ENCODE data around the gene CTNNA3. TPM values are rescaled to one million over a fixed set of nuclear protein-coding genes. Genes with fewer than 3 reads are reported as not detected.

Gene CTNNA3
- total RNA-seq, 1 experiment from 2014 or later: 0.32 TPM

DNA sequence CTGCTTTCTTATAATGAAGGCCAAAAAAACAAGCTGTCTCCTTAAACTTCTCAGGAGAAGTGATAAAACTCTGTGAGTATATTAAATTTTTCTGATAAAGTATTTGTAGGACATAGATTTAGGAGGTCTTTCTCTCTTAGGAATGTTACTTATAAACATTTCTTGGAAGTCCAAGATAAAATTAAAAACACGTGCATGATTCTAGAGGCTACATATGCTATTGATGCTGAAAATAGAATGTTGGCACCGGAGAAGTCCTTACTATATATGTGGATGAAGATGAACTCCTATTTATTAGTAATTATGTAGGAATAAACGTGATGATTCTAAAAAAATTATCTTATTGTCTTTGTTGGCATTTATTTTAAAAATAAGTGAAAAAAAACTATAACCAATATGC, 1011.4 kb downstream of the CTNNA3 start:
- Histone ChIP-seq H3K9me2 (ENCODE audit: insufficient read depth) (no peaks in the 10 kb centered on the region), H3K4me2 (ENCODE audit: low read length) (no peak overlapping the region), H3K27ac (ENCODE audit: low read depth, low read length) (no peak overlapping the region), H3K9me3 (ENCODE audit: control insufficient read depth in 1 of 2, insufficient read depth in 1 of 2, low read depth in 1 of 2, low read length in 2 of 2) (no peaks in the 10 kb centered on the region), H3K36me3 (ENCODE audit: control insufficient read depth in 1 of 2, insufficient read depth in 2 of 2, low read length in 2 of 2) (no peaks in the 10 kb centered on the region), H4K20me1 (ENCODE audit: insufficient read depth) (no peaks in the 10 kb centered on the region), H3K27me3 (ENCODE audit: insufficient read depth, low read length) (no peaks in the 10 kb centered on the region), H2AFZ (ENCODE audit: low read depth, low read length, poor library complexity, severe bottlenecking) (no peak overlapping the region), H3K9ac (ENCODE audit: low read length) (no peak overlapping the region), H3K4me3 (replicated peaks in 1 of 2; ENCODE audit: low read depth in 1 of 2, low read length in 2 of 2) (no peak overlapping the region), H3K4me1 (ENCODE audit: control insufficient read depth in 1 of 2, insufficient read depth in 2 of 2, low read length in 2 of 2) (no peaks in the 10 kb centered on the region), H3K79me2 (ENCODE audit: insufficient read depth, low read length) (no peaks in the 10 kb centered on the region)
- TF ChIP-seq POLR2A (IDR thresholded peaks at IDR 0.05; ENCODE audit: borderline replicate concordance, extremely low read depth, insufficient read depth, insufficient read length) (no peak), FOSL1 (IDR thresholded peaks at IDR 0.05; ENCODE audit: low read depth) (no peak), EGR1 (IDR thresholded peaks at IDR 0.05; ENCODE audit: low read depth) (no peak), SRF (IDR thresholded peaks at IDR 0.05; ENCODE audit: low read depth) (no peak), EZH2 (IDR thresholded peaks at IDR 0.05) (no peak), EZH2phosphoT487 (IDR thresholded peaks at IDR 0.05; ENCODE audit: borderline replicate concordance) (no peak), TCF7L2 (IDR thresholded peaks at IDR 0.05; ENCODE audit: borderline replicate concordance, extremely low read depth, insufficient read depth, insufficient read length) (no peak), ELF1 (IDR thresholded peaks at IDR 0.05; ENCODE audit: borderline replicate concordance, low read depth) (no peak), SIN3A (IDR thresholded peaks at IDR 0.05; ENCODE audit: low read depth) (no peak), SP1 (IDR thresholded peaks at IDR 0.05; ENCODE audit: low read depth) (no peak), CBX3 (IDR thresholded peaks at IDR 0.05; ENCODE audit: low read depth) (no peak), CEBPB (IDR thresholded peaks at IDR 0.05; ENCODE audit: low read depth) (no peak), JUND (IDR thresholded peaks at IDR 0.05) (no peak)
- TF ChIP-seq, protein P1, sequence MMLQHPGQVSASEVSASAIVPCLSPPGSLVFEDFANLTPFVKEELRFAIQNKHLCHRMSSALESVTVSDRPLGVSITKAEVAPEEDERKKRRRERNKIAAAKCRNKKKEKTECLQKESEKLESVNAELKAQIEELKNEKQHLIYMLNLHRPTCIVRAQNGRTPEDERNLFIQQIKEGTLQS (IDR thresholded peaks at IDR 0.05): no peak
- TF ChIP-seq, protein P2, sequence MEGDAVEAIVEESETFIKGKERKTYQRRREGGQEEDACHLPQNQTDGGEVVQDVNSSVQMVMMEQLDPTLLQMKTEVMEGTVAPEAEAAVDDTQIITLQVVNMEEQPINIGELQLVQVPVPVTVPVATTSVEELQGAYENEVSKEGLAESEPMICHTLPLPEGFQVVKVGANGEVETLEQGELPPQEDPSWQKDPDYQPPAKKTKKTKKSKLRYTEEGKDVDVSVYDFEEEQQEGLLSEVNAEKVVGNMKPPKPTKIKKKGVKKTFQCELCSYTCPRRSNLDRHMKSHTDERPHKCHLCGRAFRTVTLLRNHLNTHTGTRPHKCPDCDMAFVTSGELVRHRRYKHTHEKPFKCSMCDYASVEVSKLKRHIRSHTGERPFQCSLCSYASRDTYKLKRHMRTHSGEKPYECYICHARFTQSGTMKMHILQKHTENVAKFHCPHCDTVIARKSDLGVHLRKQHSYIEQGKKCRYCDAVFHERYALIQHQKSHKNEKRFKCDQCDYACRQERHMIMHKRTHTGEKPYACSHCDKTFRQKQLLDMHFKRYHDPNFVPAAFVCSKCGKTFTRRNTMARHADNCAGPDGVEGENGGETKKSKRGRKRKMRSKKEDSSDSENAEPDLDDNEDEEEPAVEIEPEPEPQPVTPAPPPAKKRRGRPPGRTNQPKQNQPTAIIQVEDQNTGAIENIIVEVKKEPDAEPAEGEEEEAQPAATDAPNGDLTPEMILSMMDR (IDR thresholded peaks at IDR 0.05 in 2 of 3, conservative IDR thresholded peaks at IDR 0.05 in 1 of 3; ENCODE audit: borderline replicate concordance in 1 of 3, insufficient read depth in 1 of 3, low read depth in 2 of 3, low read length in 2 of 3): no peak
- TF ChIP-seq, protein P3, sequence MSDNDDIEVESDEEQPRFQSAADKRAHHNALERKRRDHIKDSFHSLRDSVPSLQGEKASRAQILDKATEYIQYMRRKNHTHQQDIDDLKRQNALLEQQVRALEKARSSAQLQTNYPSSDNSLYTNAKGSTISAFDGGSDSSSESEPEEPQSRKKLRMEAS (IDR thresholded peaks at IDR 0.05): no peak
- TF ChIP-seq, protein P4, sequence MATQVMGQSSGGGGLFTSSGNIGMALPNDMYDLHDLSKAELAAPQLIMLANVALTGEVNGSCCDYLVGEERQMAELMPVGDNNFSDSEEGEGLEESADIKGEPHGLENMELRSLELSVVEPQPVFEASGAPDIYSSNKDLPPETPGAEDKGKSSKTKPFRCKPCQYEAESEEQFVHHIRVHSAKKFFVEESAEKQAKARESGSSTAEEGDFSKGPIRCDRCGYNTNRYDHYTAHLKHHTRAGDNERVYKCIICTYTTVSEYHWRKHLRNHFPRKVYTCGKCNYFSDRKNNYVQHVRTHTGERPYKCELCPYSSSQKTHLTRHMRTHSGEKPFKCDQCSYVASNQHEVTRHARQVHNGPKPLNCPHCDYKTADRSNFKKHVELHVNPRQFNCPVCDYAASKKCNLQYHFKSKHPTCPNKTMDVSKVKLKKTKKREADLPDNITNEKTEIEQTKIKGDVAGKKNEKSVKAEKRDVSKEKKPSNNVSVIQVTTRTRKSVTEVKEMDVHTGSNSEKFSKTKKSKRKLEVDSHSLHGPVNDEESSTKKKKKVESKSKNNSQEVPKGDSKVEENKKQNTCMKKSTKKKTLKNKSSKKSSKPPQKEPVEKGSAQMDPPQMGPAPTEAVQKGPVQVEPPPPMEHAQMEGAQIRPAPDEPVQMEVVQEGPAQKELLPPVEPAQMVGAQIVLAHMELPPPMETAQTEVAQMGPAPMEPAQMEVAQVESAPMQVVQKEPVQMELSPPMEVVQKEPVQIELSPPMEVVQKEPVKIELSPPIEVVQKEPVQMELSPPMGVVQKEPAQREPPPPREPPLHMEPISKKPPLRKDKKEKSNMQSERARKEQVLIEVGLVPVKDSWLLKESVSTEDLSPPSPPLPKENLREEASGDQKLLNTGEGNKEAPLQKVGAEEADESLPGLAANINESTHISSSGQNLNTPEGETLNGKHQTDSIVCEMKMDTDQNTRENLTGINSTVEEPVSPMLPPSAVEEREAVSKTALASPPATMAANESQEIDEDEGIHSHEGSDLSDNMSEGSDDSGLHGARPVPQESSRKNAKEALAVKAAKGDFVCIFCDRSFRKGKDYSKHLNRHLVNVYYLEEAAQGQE (IDR thresholded peaks at IDR 0.05; ENCODE audit: low read depth): no peak
- no peak for ATAC-seq
- intact Hi-C loops (cut with micrococcal nuclease): no loop called here
- POLR2A ChIA-PET: no interaction called here
- DNase-seq (ENCODE audit: low read depth, low spot score): no peak
- BruUV-seq (replicated peaks): no TSS peak
- RAD21 ChIA-PET (ENCODE audit: low non-redundant PET in 1 of 2, low total read pairs in 2 of 2, uncharacterized antibody in 2 of 2, unreplicated experiment in 2 of 2): no interaction called here
- CTCF ChIA-PET: no interaction called here
